ENCODE results near the gene PLEK2.
A peak's percentile ranks its signal among the peaks of the same experiment; 100 is the strongest.
"Not testable (repeated sequence)": the region's sequence is repeated elsewhere in the genome, so short reads cannot be mapped to it uniquely, and the experiment has no call there.

Gene PLEK2

GRCh38 chr14:67428501-67429031 is 16.6 kb upstream of the PLEK2 start:
- no peak for DNase-seq (ENCODE audit: low read depth in 2 of 2)

- peak; percentile 52 to 53 for DNase-seq (ENCODE audit: low read depth in 2 of 2)
These were observed 15.1 kb upstream of the PLEK2 start for GRCh38 chr14:67426983-67427606.

GRCh38 chr14:67426161-67426560 is 14.2 kb upstream of the PLEK2 start:
- no peak for DNase-seq (ENCODE audit: low read depth in 2 of 2)

GRCh38 chr14:67425608-67426007 is 13.6 kb upstream of the PLEK2 start:
- DNase-seq (ENCODE audit: low read depth in 2 of 2), result no peak

- DNase-seq (ENCODE audit: low read depth in 2 of 2), result no peak
These were observed 12.6 kb upstream of the PLEK2 start for GRCh38 chr14:67424539-67424938.

- no peak for DNase-seq (ENCODE audit: low read depth in 2 of 2)
These were observed 11.5 kb upstream of the PLEK2 start for GRCh38 chr14:67423424-67423823.

- no peak for DNase-seq (ENCODE audit: low read depth in 2 of 2)
These were observed 9.6 kb upstream of the PLEK2 start for GRCh38 chr14:67421356-67422224.

- DNase-seq (ENCODE audit: low read depth in 2 of 2), result peak in 1 of 2 donors; percentile 25
These were observed 8.3 kb upstream of the PLEK2 start for GRCh38 chr14:67420102-67420739.

GRCh38 chr14:67418401-67419191 is 6.6 kb upstream of the PLEK2 start:
- DNase-seq (ENCODE audit: low read depth in 2 of 2), result no peak

GRCh38 chr14:67417633-67418032 is 5.7 kb upstream of the PLEK2 start:
- no peak for DNase-seq (ENCODE audit: low read depth in 2 of 2)

GRCh38 chr14:67416810-67417209 is 4.8 kb upstream of the PLEK2 start:
- DNase-seq (ENCODE audit: low read depth in 2 of 2), result no peak

- DNase-seq (ENCODE audit: low read depth in 2 of 2), result no peak
These were observed 4.1 kb upstream of the PLEK2 start for GRCh38 chr14:67416085-67416484.

GRCh38 chr14:67415610-67416009 is 3.6 kb upstream of the PLEK2 start:
- not testable (repeated sequence) for DNase-seq (ENCODE audit: low read depth in 2 of 2)

- no peak for DNase-seq (ENCODE audit: low read depth in 2 of 2)
These were observed 2.1 kb upstream of the PLEK2 start for GRCh38 chr14:67413806-67414769.

GRCh38 chr14:67411370-67411769 is 595 bp downstream of the PLEK2 start:
- DNase-seq (ENCODE audit: low read depth in 2 of 2), result no peak

GRCh38 chr14:67410313-67410712 is 1.7 kb downstream of the PLEK2 start:
- DNase-seq (ENCODE audit: low read depth in 2 of 2), result no peak

- no peak for DNase-seq (ENCODE audit: low read depth in 2 of 2)
These were observed 2.5 kb downstream of the PLEK2 start for GRCh38 chr14:67409461-67409860.

- DNase-seq (ENCODE audit: low read depth in 2 of 2), result not testable (repeated sequence)
These were observed 3.7 kb downstream of the PLEK2 start for GRCh38 chr14:67408122-67408801.

- no peak for DNase-seq (ENCODE audit: low read depth in 2 of 2)
These were observed 6.2 kb downstream of the PLEK2 start for GRCh38 chr14:67405771-67406170.

GRCh38 chr14:67400434-67400833 is 11.5 kb downstream of the PLEK2 start:
- DNase-seq (ENCODE audit: low read depth in 2 of 2), result no peak

All from activated CD4-positive, alpha-beta T cell treated with anti-CD3 and anti-CD28 coated beads for 24 hours (primary cell).